ENCODE measurements around the gene MYO1A.
"Not testable (repeated sequence)": the region's sequence is repeated elsewhere in the genome, so short reads cannot be mapped to it uniquely, and the experiment has no call there.

MYO1A gene

DNA sequence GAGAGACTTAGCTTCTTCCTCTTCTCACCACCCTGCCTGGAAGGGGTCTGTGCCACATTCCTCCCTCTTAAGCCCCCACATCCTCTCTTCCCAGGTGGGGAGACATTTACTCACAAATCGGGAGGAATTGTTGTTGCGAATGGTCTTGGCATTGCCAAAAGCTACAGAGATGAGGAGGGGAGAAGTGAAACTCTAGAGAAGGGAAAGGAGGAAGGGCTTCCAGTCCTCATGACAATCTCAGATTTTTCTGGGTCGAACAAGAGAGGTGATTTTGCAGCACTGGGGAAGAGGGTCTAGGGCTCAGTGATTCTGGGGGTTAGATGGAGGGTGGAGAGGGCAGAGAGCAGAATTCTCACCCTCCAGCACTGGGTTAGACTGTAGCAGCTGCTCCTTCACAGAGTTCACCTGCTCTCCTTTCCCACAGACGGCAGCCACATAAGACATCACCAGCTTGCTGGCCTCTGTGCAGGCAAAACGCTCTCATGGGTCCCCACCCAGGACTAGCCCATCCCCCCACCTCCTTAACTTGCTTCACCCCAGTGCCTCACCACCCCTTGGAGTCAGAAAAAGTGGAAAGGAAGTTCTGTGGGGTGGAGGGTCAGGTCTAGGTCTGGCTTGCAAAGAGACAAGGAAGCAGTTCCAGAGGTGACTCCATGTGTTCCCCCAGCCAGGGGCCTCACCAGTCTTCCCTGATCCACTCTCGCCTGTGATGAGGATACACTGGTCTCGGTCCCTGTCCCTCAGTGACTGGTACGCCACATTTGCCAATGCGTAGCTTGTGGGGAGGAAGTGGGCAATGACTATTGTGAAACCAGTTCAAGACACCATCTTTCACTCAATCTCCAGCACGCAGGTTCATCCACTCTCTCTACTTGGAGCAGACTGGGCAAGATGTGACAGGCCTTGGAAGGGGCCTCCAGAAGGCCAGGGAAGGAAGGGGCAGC lies 2.7 kb downstream of the MYO1A start:
- no peak for DNase-seq

DNA sequence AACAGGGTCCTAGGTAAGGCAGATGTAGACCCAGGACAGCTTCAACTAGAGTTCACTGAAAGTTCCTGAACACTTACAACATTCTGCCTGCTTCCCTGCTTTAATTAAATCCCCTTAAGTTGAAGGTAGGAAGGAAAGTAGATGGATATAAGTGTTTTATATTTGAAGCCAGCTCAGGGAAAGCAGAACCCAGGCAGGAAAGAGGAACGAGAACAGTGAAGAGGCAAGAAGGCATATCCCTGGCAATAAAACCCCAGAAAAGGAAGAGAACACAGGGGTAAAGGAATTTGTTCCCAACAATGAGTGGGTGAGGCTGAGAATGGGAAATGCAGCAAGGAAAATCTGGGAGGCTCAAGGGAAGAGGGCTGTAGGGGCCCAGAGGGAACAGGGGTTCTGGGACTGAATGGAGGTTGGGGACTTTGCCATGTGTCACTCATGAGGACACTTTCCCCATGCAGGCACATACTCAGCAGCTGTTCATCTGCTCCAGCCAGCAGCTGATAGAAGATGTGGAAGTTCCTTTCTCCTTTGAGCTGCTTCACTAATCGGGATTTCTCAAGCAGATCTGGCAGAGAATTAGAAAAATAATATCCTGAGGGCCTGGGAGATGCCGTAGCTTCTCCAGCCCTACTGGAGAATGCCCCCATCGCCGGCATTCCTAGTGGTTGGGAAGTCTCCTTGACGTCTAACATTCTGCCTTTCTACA lies 3.7 kb downstream of the MYO1A start:
- no peak for DNase-seq

DNA sequence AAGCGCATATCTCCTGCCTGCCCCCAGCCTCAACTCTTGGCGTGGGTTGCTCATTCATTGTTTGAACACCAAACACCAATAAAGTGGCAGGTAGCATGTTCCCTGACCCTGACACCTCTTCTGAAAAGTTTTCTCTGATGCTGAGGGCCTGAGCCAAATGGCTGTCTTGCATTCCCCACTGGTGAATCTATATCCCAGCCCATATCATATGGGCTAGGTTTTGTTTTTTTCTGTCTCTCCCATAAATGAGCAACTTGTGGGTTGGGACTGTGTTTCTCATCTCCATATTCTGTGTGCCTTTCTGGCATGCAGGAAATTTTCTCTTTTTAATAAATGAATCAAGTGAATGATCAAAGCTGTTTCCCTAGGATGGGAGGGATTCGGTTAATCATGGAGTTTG lies 5.0 kb downstream of the MYO1A start:
- DNase-seq = no peak

DNA sequence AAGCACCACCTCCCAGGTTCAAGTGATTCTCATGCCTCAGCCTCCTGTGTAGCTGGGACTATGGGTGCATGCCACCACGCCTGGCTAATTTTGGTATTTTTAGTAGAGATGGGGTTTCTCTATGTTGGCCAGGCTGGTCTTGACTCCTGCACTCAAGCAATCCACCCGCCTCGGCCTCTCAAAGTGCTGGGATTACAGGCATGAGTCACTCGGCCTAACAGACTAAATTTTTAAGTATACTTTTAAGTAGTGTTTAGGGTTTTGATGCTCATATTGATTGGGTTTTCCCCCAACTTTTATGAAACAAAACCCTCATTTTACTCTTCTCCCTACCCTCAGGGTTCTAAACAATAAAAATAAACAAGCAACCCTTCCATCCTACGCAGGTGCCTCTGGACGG lies 5.5 kb downstream of the MYO1A start:
- no peak for DNase-seq

DNA sequence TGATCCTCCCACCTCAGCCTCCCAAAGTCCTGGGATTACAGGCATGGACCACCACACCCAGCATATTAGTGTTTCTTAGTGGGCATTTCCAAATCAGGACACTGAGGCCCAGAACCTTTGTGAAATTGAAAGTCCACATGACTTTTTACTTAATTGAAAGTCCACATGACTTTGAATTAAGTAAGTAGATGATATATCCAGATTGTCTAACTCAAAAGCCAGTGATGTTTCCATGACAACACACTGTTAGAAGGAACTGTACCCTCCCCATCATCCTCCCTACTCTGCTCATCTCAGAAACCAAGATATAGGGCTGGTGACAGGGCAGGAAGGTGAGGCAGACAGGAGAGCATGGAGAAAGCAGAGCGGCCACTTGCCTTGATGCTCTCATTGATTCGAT lies 7.2 kb downstream of the MYO1A start:
- no peak for DNase-seq

DNA sequence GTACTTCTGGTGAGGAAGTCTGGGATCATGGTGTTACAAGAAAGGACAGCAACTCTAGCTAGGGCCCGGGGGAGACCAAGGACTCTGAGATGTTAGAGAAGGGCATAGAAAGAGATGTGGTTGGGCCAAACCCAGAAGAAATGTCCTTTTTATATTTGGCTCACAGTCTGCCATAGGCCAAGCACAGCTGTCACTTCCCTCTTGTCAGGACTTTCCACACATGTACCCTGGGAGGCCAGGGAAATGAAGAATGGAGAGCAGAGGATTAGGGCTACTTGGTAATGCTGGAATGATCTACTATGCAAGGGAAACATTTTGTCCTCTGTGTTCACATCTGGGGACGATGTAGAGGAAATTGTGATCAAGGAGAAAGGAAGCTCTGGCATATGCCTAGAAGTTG lies 9.2 kb downstream of the MYO1A start:
- no peak for DNase-seq

DNA sequence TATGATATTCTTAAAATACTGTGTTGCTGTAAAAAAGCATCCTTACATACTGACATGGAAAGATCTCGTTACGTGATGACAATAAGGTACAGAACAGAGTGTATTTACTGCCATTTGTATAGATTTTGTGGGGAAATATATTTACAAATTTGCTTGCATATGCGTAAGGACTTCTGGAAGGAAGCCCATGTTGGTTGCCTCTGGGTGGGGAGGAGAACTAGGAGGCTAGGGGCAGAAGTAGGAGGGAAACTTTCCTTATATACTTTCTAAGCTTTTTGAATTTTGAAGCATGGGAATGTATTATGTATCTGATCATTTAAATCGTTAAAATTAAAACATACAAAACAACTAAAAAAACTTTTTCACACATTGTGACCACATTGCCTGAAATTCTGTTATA lies 9.7 kb downstream of the MYO1A start:
- no peak for DNase-seq

DNA sequence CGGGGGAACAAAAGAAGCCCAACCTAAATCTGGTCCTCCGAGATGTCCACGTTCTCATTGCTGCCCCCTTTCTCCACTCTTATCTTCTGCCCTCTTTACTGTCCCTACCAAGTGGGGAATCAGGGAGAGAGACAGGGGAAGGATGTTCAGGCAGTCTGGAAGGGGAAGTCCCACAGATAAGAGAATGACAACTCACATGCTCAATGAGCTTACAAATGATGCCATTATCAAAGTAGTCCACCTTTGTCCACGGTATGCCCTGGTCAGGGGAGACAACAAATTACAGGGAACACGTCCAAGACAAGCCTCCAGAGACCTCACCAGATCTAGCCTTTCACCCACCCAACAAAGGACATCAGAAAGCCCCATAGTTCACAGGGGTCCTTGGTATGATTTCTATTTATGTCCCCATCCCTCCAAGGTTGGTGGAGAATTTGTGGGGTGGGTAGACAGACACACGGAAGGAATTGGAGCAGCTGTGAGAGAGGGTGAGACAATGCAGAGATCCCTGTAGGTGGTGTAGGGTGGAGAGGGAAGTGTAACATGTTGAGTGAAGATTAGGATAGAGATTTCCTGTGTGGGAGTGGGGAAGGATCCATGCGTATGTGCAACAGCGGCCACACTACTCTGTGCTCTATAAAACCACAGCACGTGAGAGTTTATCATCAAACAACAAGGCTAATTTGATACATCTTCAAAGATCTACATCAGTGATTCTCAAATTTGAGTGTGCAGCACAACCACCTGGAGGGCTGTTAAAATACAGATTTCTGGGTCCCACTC lies 10.7 kb downstream of the MYO1A start:
- DNase-seq = no peak

DNA sequence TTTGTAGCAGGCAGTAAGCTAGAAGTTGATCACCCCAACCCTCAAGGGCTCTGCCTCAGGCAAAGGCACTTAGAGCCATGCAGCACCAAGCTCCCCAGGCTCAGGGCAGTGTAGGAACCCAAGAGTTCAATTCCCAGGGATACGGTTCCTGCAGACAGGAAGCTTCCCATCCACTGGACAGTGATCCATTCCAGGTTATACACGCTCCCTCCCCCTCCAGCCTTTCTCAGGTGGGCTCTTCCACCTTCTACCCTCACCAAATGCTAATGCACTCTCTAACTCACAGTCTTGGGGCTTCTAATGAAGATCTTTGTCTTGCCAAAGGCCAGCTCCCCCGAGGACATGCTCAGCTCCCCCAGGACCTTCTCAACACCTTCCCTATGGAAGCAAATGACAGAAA lies 12.7 kb downstream of the MYO1A start:
- no peak for DNase-seq

DNA sequence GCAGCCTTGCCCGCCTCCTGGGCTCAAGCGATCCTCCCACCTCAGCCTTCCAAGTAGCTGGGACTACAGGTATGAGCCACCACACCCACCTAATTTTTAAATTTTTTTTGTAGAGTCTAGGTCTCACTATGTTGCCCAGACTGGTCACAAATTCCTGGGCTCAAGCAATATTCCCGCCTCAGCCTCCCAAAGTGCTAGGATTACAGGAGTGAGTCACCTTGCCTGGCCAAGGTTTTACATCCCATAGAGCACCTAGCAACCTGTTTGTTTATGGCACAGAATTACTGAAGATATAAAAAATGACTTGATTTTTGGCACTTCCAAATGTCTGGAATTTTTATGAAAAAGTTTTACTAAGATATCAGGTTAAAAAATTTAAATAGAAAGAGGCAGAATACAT lies 16.5 kb downstream of the MYO1A start:
- DNase-seq = no peak

DNA sequence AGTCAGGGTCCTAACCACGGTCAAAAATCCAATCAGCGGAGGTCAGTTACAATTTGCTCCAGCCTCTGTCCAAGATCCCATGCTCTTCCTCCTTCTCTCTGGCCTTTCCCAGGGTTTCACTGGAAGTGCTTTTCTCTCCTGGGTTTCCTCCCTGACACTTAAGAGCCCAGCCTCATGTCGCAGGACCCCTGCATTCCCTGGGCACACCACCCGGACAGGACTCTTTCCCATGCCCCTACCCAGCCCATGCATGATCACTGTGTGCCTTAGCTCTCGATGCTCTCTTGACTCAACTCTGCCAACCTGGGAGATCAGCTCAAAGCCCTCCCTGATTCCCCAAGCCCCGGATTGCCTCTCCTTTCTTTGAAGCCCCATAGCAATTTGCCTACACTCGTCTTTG lies 18.1 kb downstream of the MYO1A start:
- DNase-seq = no peak

DNA sequence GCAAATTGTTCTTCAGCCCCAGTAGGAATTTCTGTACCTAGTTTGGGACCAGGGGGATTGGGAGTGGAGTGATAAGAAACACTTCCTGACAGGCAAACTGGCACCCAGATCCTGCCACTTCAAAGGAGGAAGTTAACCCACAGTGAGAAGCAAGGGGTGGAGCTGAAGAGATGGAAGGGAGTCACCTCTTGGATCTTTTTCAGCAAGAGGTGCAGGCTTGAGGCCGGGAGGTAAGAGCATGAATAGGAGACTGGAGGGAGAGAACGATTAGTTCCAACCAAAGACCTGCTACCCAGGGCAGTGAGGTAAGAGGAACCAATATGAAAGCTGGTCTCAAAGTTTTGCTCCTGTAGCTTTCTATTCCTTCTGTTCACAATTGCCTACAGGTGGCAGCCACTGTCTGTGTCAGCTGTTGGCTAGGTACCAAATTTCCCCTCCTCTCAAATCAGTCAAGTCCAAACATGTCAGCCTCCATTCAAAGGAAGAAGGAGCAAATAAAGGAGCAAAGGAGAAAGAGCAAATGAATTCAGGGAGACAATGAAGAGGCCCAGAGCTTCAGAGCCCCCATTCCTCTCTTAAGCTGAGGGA lies 18.7 kb downstream of the MYO1A start:
- DNase-seq = peak; percentile 78

DNA sequence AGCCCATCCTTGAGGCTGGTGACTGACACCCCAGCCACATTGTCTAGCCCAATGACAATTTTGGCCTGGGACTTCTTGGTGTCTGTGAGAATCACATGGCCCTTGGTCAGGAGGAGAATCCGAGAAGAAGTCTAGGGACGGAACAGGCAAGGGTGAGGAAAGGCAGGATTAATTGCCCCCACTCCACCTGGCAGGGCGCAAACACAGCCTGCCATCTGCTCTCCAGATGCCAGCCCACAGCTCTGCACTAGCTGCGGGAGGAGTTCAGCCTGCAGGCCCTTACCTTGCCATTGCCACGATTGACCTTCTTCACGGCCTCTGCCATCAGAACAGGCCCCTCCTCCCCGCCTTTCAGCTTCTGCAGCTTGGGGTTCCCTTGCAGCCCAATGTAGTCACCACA lies 20.5 kb downstream of the MYO1A start:
- DNase-seq = no peak

DNA sequence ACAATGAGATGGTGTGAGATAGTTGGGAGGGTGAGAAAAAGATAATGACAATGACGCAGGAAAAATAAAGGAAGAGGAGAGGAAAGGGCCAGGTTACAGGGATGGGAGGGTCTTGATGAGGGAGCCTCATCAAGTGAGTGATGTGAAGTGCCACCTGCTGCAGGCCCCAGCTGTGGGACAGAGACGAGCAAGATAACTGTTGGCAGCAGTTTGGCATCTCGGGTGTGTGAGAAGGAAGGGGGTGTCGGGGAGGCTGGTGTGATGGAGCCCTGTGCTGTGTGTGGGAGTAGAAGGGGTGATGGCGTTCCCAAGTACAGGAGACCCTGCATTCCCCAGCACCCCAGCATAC lies 22.1 kb downstream of the MYO1A start:
- DNase-seq = no peak

DNA sequence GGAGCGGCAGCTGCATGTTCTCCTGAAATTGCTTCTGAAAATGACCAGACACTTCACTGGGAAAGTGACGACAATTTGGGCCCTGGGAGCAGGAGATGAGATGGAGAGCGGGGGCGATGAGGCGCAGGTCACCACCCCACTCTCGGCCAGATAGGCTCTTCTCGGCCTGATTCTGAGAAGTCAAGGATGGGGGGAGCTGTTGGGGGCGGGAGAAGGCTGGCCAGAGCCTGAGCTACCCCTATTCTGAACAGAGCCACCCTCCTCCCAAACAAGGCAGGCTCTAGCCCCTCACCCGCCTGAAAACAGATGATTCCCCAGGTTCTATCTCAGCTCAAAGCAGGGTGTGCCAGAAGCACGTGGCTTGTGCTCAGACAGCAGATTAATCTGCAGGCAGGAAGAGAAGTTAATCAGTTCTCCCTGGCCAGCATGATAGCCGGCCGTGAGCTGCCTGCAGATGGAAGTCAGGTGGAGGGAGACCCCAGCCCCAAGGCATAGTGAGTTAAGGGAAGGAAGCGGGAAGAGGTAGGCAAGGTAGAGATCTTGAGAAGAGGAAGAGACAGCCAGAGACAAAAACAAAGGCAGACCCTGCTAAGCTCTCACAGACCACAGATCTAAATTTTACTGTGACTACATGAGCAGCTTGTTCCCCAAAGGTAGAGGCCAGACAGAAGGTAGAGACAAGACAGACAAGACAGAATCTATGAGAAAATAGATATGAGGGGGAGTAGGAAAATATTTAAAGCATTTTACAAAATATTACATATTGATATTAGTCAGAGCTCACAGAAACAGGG lies 22.7 kb downstream of the MYO1A start:
- DNase-seq = no peak

DNA sequence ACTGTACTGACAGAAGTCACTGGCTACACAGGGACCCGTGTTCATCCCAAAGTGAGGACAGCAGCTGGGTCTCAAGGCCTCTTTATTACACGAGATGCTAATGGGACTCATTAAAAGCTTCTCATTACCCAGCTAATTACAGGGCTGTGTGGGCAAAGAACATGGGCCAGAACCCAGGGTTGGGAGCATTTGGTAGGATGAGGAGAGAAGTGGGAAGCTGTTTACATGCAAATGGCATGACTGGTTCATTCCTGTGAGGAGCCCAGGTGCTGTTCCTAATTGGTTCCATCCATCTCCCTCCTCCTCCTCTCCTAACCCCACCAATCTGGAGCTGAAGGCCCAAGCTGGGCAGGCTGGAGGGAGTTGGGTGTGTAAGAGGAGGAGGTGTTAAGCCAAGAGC lies 24.7 kb downstream of the MYO1A start:
- DNase-seq = no peak

DNA sequence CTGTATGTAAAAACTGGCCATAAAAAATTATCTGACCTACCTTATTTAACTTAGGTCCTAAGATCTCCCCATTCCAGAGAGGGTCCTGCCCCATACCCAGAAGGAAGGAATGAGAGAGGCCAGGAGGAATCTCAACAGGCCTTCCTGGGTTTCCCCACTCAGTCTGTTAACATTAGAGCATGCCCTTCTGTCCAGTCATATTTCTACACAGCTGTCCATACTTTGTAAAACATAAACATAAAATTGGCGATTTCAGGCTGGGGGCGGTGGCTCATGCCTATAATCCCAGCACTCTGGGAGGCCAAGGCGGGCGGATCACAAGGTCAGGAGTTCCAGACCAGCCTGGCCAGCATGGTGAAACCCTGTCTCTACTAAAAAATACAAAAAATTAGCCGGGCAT lies 27.6 kb downstream of the MYO1A start:
- DNase-seq = not testable (repeated sequence)

DNA sequence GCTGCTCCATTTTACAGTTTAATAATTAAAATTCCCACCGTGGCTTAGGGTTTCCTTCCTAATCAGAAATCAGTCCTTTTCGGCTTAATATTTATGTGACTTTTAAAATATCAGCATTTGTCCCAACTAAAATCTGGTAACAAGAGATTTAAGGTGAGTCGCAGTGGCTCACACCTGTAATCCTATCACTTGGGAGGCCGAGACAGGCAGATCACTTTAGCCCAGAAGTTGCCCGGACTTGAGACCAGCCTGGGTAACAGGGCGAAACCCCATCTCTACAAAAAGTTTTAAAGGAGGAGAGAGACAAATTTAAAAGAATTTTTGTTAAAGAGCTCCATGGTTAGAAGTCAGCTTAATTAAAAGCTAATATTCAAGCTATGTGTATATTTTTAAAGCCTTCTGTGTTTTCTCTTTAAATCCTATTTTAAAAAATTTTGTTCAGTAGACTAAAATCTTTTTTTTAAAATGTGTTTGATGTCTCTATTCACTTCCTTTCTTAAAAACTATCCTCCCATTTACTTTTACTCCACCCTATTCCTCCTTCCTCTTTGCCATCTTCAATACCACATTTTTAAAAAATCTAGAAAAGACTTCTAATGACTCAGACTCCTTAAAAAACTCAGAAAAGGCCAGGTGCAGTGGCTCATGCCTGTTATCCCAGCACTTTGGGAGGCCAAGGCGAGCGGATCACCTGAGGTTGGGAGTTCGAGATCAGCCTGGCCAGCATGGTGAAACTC lies 29.8 kb downstream of the MYO1A start:
- no peak for DNase-seq

DNA sequence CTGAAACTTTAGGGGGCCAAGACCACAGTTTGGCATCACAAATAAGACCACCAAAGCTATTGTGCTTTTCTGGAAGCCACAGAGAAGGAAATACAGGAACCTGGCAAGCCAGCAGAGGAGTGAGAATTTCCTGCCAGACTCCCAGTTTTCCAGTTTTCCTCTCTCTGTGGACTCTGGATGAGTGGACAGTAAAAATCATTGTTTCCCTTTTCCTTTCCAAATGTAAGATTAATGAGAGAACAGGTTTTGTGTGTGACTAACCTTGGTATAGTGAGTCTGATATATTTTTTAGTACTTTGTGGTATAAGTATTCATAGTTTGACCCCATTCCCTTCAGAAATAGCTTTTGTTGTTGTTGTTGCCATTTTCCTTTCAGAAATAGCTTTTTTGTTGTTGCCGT lies 31.0 kb downstream of the MYO1A start:
- DNase-seq = no peak

DNA sequence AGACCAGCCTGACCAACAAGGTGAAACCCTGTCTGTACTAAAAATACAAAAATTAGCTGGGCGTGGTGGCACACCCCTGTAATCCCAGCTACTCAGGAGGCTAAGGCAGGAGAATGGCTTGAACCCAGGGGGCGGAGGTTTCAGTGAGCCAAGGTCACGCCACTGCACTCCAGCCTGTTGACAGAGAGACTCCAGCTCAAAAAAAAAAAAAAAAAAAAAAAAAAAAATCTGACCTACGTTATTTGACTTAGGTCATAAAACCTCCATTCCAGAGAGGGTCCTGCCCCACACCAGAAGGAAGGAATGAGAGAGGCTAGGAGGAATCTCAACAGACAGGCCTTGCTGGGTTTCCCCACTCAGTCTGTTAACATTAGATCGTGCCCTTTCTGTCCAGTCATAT lies 31.6 kb downstream of the MYO1A start:
- not testable (repeated sequence) for DNase-seq

DNA sequence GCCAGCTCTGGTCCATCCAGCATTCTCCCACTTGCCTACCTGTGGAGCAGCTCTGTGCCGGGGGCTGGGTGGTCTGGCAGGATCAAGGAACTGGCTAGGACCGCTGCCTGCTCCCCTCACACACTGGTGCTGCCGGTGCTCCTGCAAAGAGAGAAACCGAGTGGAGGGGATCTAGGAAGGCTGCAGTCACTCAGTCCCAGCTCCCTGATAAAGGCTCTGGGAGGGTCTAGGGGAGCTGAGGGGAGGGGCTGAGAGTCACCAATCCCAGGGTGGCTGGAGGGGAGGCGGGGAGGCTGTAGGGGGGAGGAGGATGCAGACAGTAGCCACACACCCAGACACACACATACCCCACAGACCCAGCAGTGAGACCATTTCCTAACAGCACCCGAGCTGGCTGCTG lies 33.6 kb downstream of the MYO1A start, which contains the start of gene TAC3:
TAC3 (minus strand) TSS at position 182 of the 400 bp plus-strand sequence. CDS start 732 bp downstream, outside the sequence.
- no peak for DNase-seq

Data from RPMI8226 (cell line).